ENCODE measurements around the gene PI4KB. TPM values are rescaled to one million over a fixed set of nuclear protein-coding genes. Genes with fewer than 3 reads are reported as not detected.
A peak's percentile ranks its signal among the peaks of the same experiment; 100 is the strongest.

The PI4KB gene
- total and polyA plus RNA-seq, 2 of the 4 experiments (the other 2 are of a cell fraction): 82.4 to 94.5 TPM

DNA sequence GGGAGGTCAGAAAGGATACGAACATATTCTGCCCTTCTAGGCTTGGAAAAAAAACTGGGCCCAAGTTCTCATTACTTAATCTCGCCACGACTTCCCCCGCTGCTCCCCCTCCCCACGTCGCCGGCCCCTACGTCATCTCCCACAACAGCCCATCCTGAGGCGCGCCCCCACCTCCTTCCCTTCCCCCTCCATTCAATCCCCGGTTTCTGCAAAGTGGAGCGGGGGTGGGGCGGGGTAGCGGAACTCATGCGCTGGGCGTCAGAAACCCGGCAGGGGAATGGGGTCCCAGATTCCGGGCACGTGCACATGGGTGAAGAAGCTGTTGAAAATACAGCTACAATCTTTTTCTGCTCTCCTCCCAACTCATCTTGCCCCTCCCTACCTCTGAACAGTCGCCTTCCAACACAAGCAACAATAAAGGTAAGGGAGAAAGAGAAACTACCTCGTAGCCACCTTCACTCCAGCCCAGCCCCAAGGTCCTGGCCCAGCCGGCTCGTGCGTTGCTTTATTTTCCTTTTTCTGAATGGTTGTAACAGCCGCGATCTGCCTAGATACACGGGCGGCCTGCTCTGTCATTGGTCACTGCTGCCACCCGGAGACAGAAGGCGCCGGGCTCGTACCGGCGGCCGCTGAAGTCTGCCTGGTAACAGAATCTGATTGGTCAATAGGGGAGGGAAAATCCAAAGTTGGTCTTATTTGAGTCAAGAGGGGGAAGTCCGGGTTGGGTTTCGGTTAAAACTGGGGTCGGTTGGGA is 19.7 kb upstream of the PI4KB start, which contains the start of gene RFX5:
RFX5 (minus strand) TSS at position 484 of the 754 bp plus-strand sequence. CDS start 932 bp downstream, outside the sequence.
- peak within 1 kb of the TSS; percentile 23 for H4K5ac ChIP-seq (ENCODE audit: low read depth, low read length)
- peak within 1 kb of the TSS; percentile 88 for H4K91ac ChIP-seq (ENCODE audit: insufficient read depth, low read depth, low read length)
- peaks cover 10% of the 10 kb centered on the region for H3K9me1 ChIP-seq (ENCODE audit: insufficient read depth, low read length)
- H3K9me3 ChIP-seq (ENCODE audit: control insufficient read depth, insufficient read depth, low read length): no peaks in the 10 kb centered on the region
- H3K4me1 ChIP-seq (ENCODE audit: control insufficient read depth, insufficient read depth, low read length): peaks cover 7% of the 10 kb centered on the region
- peak within 1 kb of the TSS; percentile 59 for H3K18ac ChIP-seq (ENCODE audit: low read depth, low read length)
- H3K9ac ChIP-seq (ENCODE audit: low read depth, low read length): peak within 1 kb of the TSS; percentile 62
- peak within 1 kb of the TSS; percentile 81 to 96 for H4K8ac ChIP-seq (ENCODE audit: low read depth in 2 of 2, low read length in 2 of 2)
- H2BK5ac ChIP-seq (ENCODE audit: low read depth, low read length, poor library complexity, severe bottlenecking): peak within 1 kb of the TSS; percentile 76
- H3K36me3 ChIP-seq (ENCODE audit: control insufficient read depth, insufficient read depth, low read length): peaks cover 23% of the 10 kb centered on the region
- POLR2A ChIA-PET (ENCODE audit: unreplicated experiment): no interaction called here
- CTCF ChIA-PET: no interaction called here
- in situ Hi-C loops (cut with MboI; ENCODE audit: low sequenced_read_pairs): no loop called here
- peak within 1 kb of the TSS; percentile 94 for H2AFZ ChIP-seq (replicated peaks; ENCODE audit: low read length, poor library complexity)
- peak within 1 kb of the TSS; percentile 49 for H2BK20ac ChIP-seq (ENCODE audit: low read depth, low read length)
- intact Hi-C loops (cut with micrococcal nuclease): loop anchor here (1.0 kb wide), 1 partner anchor 52 kb away; the partner anchor contains the start of gene PSMB4
- H2AK5ac ChIP-seq (ENCODE audit: low read depth, low read length): peak within 1 kb of the TSS; percentile 57; the same call in 1 of the 2 replicates
- H3K56ac ChIP-seq (ENCODE audit: extremely low read depth, insufficient read depth, low read length): peak within 1 kb of the TSS; percentile 94
- peak within 1 kb of the TSS; percentile 86 for H3K14ac ChIP-seq (replicated peaks; ENCODE audit: low read depth, low read length)
- peaks cover 12 to 22% of the 10 kb centered on the region in 2 experiments for H3K79me1 ChIP-seq (ENCODE audit: low read depth in 1 of 2, low read length in 2 of 2)
- peak; percentile 98 for DNase-seq
- peak within 1 kb of the TSS; percentile 61; the same call in 1 of the 2 replicates for H3K23ac ChIP-seq (ENCODE audit: low read depth, low read length)
- dilution Hi-C loops (cut with HindIII; ENCODE audit: low sequenced_read_pairs, unreplicated experiment): no loop called here
- H4K20me1 ChIP-seq (ENCODE audit: insufficient read depth, low read length): no peaks in the 10 kb centered on the region
- H2BK120ac ChIP-seq (ENCODE audit: low read depth, low read length): peak within 1 kb of the TSS; percentile 75
- peak; percentile 98 for ATAC-seq (ENCODE audit: low read depth)
- peak within 1 kb of the TSS; percentile 66 for H3K27ac ChIP-seq (ENCODE audit: insufficient read depth, low read length)
- 0% methylated on average over 11 of the region's 38 CpGs; no CpG with 5 or more reads in 1 of the 2 experiments for WGBS, 2 experiments (ENCODE audit: extremely low coverage in 2 of 2, insufficient read length in 1 of 2)
- no TSS peak for BruUV-seq (replicated peaks)
- H3K4ac ChIP-seq (ENCODE audit: low read depth, low read length): peak within 1 kb of the TSS; percentile 77
- H3K27me3 ChIP-seq (ENCODE audit: control insufficient read depth, insufficient read depth, low read length): no peaks in the 10 kb centered on the region
- H2BK15ac ChIP-seq (ENCODE audit: low read depth, low read length): peak within 1 kb of the TSS; percentile 80; the same call in 1 of the 3 replicates
- H3K4me3 ChIP-seq (ENCODE audit: insufficient read depth, low read depth, low read length): peak within 1 kb of the TSS; percentile 67
- peak within 1 kb of the TSS; percentile 77 for H3K4me2 ChIP-seq (ENCODE audit: low read depth, low read length)
- H2AK9ac ChIP-seq (replicated peaks; ENCODE audit: low read depth, low read length, poor library complexity): peak within 1 kb of the TSS; percentile 92
- no peak for TF ChIP-seq RCOR1 (IDR thresholded peaks at IDR 0.05; ENCODE audit: insufficient replicate concordance, low read length)
- TF ChIP-seq, protein P1, sequence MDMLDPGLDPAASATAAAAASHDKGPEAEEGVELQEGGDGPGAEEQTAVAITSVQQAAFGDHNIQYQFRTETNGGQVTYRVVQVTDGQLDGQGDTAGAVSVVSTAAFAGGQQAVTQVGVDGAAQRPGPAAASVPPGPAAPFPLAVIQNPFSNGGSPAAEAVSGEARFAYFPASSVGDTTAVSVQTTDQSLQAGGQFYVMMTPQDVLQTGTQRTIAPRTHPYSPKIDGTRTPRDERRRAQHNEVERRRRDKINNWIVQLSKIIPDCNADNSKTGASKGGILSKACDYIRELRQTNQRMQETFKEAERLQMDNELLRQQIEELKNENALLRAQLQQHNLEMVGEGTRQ (IDR thresholded peaks at IDR 0.05; ENCODE audit: low read depth, low read length): 0 out of 2 replicates have a peak, but pooled peaks have one; percentile 1
- TF ChIP-seq CEBPB (IDR thresholded peaks at IDR 0.05; ENCODE audit: low read depth, low read length): 0 out of 2 replicates have a peak, but pooled peaks have one; percentile 9
- TF ChIP-seq RAD21 (IDR thresholded peaks at IDR 0.05; ENCODE audit: low read length): no peak
- no peak for TF ChIP-seq NFE2L2 (IDR thresholded peaks at IDR 0.05; ENCODE audit: low read depth, low read length)
- peak; percentile 63; the same call in 1 of the 2 replicates for TF ChIP-seq MXI1 (IDR thresholded peaks at IDR 0.05; ENCODE audit: borderline replicate concordance, low read depth, low read length)
- peak; percentile 90 for TF ChIP-seq MAZ (IDR thresholded peaks at IDR 0.05; ENCODE audit: borderline replicate concordance, low read depth, low read length)
- peak; percentile 98 for TF ChIP-seq RFX5 (IDR thresholded peaks at IDR 0.05; ENCODE audit: low read depth, low read length)
- TF ChIP-seq SMC3 (IDR thresholded peaks at IDR 0.05; ENCODE audit: low read depth, low read length): no peak
- no peak for TF ChIP-seq FOS (IDR thresholded peaks at IDR 0.05; ENCODE audit: low read depth, low read length)
- no peak for TF ChIP-seq MAFK (IDR thresholded peaks at IDR 0.05; ENCODE audit: low read depth, low read length)
- TF ChIP-seq, protein P2, sequence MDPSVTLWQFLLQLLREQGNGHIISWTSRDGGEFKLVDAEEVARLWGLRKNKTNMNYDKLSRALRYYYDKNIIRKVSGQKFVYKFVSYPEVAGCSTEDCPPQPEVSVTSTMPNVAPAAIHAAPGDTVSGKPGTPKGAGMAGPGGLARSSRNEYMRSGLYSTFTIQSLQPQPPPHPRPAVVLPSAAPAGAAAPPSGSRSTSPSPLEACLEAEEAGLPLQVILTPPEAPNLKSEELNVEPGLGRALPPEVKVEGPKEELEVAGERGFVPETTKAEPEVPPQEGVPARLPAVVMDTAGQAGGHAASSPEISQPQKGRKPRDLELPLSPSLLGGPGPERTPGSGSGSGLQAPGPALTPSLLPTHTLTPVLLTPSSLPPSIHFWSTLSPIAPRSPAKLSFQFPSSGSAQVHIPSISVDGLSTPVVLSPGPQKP (IDR thresholded peaks at IDR 0.05; ENCODE audit: borderline replicate concordance, low read depth, low read length): no peak
- peak; percentile 90 for TF ChIP-seq BHLHE40 (IDR thresholded peaks at IDR 0.05; ENCODE audit: low read depth, low read length)

Data from IMR-90 (cell line).